Measurements from ENCODE around the gene GALNTL6. TPM values are rescaled to one million over a fixed set of nuclear protein-coding genes. Genes with fewer than 3 reads are reported as not detected.

Gene GALNTL6
- total and polyA plus RNA-seq, 2 experiments from 2014 or later = 0.38 to 0.40 TPM

DNA sequence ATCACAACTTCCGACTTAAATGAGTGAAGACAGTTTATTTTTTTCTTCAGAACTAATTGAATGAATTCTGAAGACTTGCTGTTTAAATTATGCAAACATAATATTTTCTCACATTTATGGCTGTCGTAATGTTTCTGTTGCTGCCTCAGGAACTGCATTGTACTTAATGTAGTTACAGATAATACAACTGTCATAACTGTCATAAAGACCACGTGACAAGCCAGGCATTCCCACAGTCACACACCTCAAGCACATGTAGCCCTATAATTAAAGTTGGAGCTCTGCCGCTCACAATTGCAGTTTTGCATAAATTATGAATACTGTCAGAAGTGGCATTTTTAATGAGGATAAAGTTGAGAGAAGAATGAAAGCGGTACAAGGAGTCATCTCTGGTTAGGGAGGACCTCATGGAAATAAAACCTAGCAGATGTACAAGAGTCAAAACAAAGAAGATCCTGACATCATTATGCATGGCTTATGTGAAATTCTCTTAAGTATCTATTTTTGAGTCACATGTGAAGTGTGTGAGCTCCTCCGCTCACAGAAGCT lies 38.5 kb upstream of the GALNTL6 start:
- no peak for TF ChIP-seq NANOG (IDR thresholded peaks at IDR 0.05; ENCODE audit: borderline replicate concordance)
- no peak for TF ChIP-seq ZNF114 (CRISPR knock-in tag; IDR thresholded peaks at IDR 0.05)
- no peak for TF ChIP-seq POLR2AphosphoS5 (IDR thresholded peaks at IDR 0.05; ENCODE audit: low read depth)
- no peak for TF ChIP-seq CREB1 (CRISPR knock-in tag; IDR thresholded peaks at IDR 0.05; ENCODE audit: low read depth)
- TF ChIP-seq, protein P1, sequence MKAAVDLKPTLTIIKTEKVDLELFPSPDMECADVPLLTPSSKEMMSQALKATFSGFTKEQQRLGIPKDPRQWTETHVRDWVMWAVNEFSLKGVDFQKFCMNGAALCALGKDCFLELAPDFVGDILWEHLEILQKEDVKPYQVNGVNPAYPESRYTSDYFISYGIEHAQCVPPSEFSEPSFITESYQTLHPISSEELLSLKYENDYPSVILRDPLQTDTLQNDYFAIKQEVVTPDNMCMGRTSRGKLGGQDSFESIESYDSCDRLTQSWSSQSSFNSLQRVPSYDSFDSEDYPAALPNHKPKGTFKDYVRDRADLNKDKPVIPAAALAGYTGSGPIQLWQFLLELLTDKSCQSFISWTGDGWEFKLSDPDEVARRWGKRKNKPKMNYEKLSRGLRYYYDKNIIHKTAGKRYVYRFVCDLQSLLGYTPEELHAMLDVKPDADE (IDR thresholded peaks at IDR 0.05) = no peak
- TF ChIP-seq EZH2 (IDR thresholded peaks at IDR 0.05; ENCODE audit: low read depth, unreplicated experiment) = no peak
- TF ChIP-seq REST (IDR thresholded peaks at IDR 0.05; ENCODE audit: unreplicated experiment) = no peak
- Mint-ChIP-seq H3K9me3 (peaks cover 16% of the 10 kb centered on the region), H3K27ac (no peak overlapping the region), H3K4me3 (no peak overlapping the region), H3K27me3 (ENCODE audit: insufficient read depth, low read depth, poor library complexity) (no peaks in the 10 kb centered on the region), H3K36me3 (ENCODE audit: low read depth) (peaks cover 22% of the 10 kb centered on the region), H3K4me1 (no peaks in the 10 kb centered on the region)
- H3K79me2 ChIP-seq (replicated peaks; ENCODE audit: insufficient read depth) = no peaks in the 10 kb centered on the region
- H3K9me2 ChIP-seq (ENCODE audit: insufficient read depth) = no peaks in the 10 kb centered on the region
- H3F3A ChIP-seq (replicated peaks; ENCODE audit: low read depth) = no peaks in the 10 kb centered on the region
- no peak for DNase-seq (ENCODE audit: low spot score)
- H3K4me3 ChIP-seq = no peak overlapping the region
- H3K36me3 ChIP-seq (ENCODE audit: insufficient read depth) = no peaks in the 10 kb centered on the region
- ATAC-seq = no peak
- no peak overlapping the region for H3K4me2 ChIP-seq
- no peaks in the 10 kb centered on the region for H4K20me1 ChIP-seq (replicated peaks; ENCODE audit: insufficient read depth)
- H2AFZ ChIP-seq = no peak overlapping the region
- no peaks in the 10 kb centered on the region for H3K4me1 ChIP-seq (ENCODE audit: insufficient read depth)
- no peak overlapping the region for H3K27ac ChIP-seq (ENCODE audit: low read depth)
- H3K27me3 ChIP-seq (ENCODE audit: insufficient read depth) = no peaks in the 10 kb centered on the region

GRCh38 chr4:171779301-171779700 lies 33.9 kb upstream of the GALNTL6 start:
- peaks cover 26% of the 10 kb centered on the region for H3K9me3 Mint-ChIP-seq
- Histone ChIP-seq H3K4me3 (no peak overlapping the region), H3K27ac (ENCODE audit: low read depth) (no peak overlapping the region), H4K20me1 (replicated peaks; ENCODE audit: insufficient read depth) (no peaks in the 10 kb centered on the region), H3K79me2 (replicated peaks; ENCODE audit: insufficient read depth) (no peaks in the 10 kb centered on the region), H3K9me2 (ENCODE audit: insufficient read depth) (no peaks in the 10 kb centered on the region), H3K4me2 (no peak overlapping the region), H3K36me3 (ENCODE audit: insufficient read depth) (no peaks in the 10 kb centered on the region), H3F3A (replicated peaks; ENCODE audit: low read depth) (no peaks in the 10 kb centered on the region), H3K4me1 (ENCODE audit: insufficient read depth) (no peaks in the 10 kb centered on the region), H2AFZ (no peak overlapping the region), H3K27me3 (ENCODE audit: insufficient read depth) (no peaks in the 10 kb centered on the region)
- H3K4me1 Mint-ChIP-seq = no peaks in the 10 kb centered on the region
- TF ChIP-seq STAT1 (IDR thresholded peaks at IDR 0.05; ENCODE audit: unreplicated experiment) = no peak
- TF ChIP-seq, protein P2, sequence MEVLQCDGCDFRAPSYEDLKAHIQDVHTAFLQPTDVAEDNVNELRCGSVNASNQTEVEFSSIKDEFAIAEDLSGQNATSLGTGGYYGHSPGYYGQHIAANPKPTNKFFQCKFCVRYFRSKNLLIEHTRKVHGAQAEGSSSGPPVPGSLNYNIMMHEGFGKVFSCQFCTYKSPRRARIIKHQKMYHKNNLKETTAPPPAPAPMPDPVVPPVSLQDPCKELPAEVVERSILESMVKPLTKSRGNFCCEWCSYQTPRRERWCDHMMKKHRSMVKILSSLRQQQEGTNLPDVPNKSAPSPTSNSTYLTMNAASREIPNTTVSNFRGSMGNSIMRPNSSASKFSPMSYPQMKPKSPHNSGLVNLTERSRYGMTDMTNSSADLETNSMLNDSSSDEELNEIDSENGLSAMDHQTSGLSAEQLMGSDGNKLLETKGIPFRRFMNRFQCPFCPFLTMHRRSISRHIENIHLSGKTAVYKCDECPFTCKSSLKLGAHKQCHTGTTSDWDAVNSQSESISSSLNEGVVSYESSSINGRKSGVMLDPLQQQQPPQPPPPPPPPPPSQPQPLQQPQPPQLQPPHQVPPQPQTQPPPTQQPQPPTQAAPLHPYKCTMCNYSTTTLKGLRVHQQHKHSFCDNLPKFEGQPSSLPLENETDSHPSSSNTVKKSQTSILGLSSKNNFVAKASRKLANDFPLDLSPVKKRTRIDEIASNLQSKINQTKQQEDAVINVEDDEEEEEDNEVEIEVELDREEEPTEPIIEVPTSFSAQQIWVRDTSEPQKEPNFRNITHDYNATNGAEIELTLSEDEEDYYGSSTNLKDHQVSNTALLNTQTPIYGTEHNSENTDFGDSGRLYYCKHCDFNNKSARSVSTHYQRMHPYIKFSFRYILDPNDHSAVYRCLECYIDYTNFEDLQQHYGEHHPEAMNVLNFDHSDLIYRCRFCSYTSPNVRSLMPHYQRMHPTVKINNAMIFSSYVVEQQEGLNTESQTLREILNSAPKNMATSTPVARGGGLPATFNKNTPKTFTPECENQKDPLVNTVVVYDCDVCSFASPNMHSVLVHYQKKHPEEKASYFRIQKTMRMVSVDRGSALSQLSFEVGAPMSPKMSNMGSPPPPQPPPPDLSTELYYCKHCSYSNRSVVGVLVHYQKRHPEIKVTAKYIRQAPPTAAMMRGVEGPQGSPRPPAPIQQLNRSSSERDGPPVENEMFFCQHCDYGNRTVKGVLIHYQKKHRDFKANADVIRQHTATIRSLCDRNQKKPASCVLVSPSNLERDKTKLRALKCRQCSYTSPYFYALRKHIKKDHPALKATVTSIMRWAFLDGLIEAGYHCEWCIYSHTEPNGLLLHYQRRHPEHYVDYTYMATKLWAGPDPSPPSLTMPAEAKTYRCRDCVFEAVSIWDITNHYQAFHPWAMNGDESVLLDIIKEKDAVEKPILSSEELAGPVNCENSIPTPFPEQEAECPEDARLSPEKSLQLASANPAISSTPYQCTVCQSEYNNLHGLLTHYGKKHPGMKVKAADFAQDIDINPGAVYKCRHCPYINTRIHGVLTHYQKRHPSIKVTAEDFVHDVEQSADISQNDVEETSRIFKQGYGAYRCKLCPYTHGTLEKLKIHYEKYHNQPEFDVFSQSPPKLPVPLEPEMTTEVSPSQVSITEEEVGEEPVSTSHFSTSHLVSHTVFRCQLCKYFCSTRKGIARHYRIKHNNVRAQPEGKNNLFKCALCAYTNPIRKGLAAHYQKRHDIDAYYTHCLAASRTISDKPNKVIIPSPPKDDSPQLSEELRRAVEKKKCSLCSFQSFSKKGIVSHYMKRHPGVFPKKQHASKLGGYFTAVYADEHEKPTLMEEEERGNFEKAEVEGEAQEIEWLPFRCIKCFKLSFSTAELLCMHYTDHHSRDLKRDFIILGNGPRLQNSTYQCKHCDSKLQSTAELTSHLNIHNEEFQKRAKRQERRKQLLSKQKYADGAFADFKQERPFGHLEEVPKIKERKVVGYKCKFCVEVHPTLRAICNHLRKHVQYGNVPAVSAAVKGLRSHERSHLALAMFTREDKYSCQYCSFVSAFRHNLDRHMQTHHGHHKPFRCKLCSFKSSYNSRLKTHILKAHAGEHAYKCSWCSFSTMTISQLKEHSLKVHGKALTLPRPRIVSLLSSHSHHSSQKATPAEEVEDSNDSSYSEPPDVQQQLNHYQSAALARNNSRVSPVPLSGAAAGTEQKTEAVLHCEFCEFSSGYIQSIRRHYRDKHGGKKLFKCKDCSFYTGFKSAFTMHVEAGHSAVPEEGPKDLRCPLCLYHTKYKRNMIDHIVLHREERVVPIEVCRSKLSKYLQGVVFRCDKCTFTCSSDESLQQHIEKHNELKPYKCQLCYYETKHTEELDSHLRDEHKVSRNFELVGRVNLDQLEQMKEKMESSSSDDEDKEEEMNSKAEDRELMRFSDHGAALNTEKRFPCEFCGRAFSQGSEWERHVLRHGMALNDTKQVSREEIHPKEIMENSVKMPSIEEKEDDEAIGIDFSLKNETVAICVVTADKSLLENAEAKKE (CRISPR knock-in tag; IDR thresholded peaks at IDR 0.05) = no peak
- TF ChIP-seq, protein P1 (IDR thresholded peaks at IDR 0.05) = no peak
- no peak for TF ChIP-seq ZNF114 (CRISPR knock-in tag; IDR thresholded peaks at IDR 0.05)
- H3K36me3 Mint-ChIP-seq (ENCODE audit: low read depth) = peaks cover 22% of the 10 kb centered on the region
- peaks cover 4% of the 10 kb centered on the region for H3K27me3 Mint-ChIP-seq (ENCODE audit: insufficient read depth, low read depth, poor library complexity)
- no peak overlapping the region for H3K4me3 Mint-ChIP-seq
- no peak for ATAC-seq
- no peak overlapping the region for H3K27ac Mint-ChIP-seq
- no peak for DNase-seq (ENCODE audit: low spot score)
